SK-N-SH treated with all-trans-retinoic acid at 6 μM for 48 hours (cell line): ENCODE measurements around the gene PITPNC1.
"Not testable (repeated sequence)": the region's sequence is repeated elsewhere in the genome, so short reads cannot be mapped to it uniquely, and the experiment has no call there.

ENCODE experiments used
- ATAC-seq: fragments of 200-7000 bp; cut with Tn5 transposase; 3 replicates; pipeline ENCODE4 v1.9.1; 2020; ENCODE audit warnings: mild to moderate bottlenecking, moderate library complexity
- ARNTL ChIP-seq: fragments of 450-650 bp; formaldehyde crosslinking; IDR thresholded peaks from 2 replicates; pipeline ENCODE4 v1.5.0; 2020; ENCODE audit warnings: low read depth, mild to moderate bottlenecking, moderate library complexity, borderline replicate concordance
- BACH2 ChIP-seq: fragments of 250-450 bp; sonication (Bioruptor Pico); IDR thresholded peaks from 2 replicates; pipeline ENCODE4 v1.9.0; 2021; ENCODE audit warnings: mild to moderate bottlenecking, borderline replicate concordance
- CREB5 ChIP-seq: fragments of 250-450 bp; sonication (Bioruptor Pico); IDR thresholded peaks from 2 replicates; pipeline ENCODE4 v1.5.1; 2020; ENCODE audit warnings: low read depth, mild to moderate bottlenecking, moderate library complexity
- CSRNP3 ChIP-seq: fragments of 250-450 bp; sonication (Bioruptor Pico); IDR thresholded peaks from 2 replicates; pipeline ENCODE4 v1.5.1; 2021; ENCODE audit warnings: mild to moderate bottlenecking, moderate library complexity
- ESRRG ChIP-seq: fragments of 250-450 bp; sonication (Bioruptor Pico); IDR thresholded peaks from 2 replicates; pipeline ENCODE4 v1.6.1; 2021; ENCODE audit warnings: mild to moderate bottlenecking
- GLIS3 ChIP-seq: fragments of 250-450 bp; sonication (Bioruptor Pico); IDR thresholded peaks from 2 replicates; pipeline ENCODE4 v1.5.0; 2020; ENCODE audit warnings: mild to moderate bottlenecking, moderate library complexity
- ISL1 ChIP-seq: fragments of 250-450 bp; sonication (Bioruptor Pico); IDR thresholded peaks from 2 replicates; pipeline ENCODE4 v2.1.2; 2022; ENCODE audit warnings: mild to moderate bottlenecking, moderate library complexity
- PATZ1 ChIP-seq: fragments of 250-450 bp; sonication (Bioruptor Pico); IDR thresholded peaks from 2 replicates; pipeline ENCODE4 v1.8.0; 2020; ENCODE audit warnings: mild to moderate bottlenecking, moderate library complexity, borderline replicate concordance
- POU6F1 ChIP-seq: fragments of 250-450 bp; sonication (Bioruptor Pico); IDR thresholded peaks from 2 replicates; pipeline ENCODE4 v1.8.0; 2021; ENCODE audit warnings: low read depth, mild to moderate bottlenecking, moderate library complexity, borderline replicate concordance
- PPARA ChIP-seq: fragments of 250-450 bp; sonication (Bioruptor Pico); IDR thresholded peaks from 2 replicates; pipeline ENCODE4 v1.5.0; 2020; ENCODE audit warnings: mild to moderate bottlenecking, borderline replicate concordance
- SNAI2 ChIP-seq: fragments of 250-450 bp; sonication (Bioruptor Pico); IDR thresholded peaks from 2 replicates; pipeline ENCODE4 v1.5.0; 2020; ENCODE audit warnings: mild to moderate bottlenecking, moderate library complexity
- TCF4 ChIP-seq: fragments of 250-450 bp; sonication (Bioruptor Pico); IDR thresholded peaks from 2 replicates; pipeline ENCODE4 v1.8.0; 2021; ENCODE audit warnings: mild to moderate bottlenecking, moderate library complexity, borderline replicate concordance
- TOX ChIP-seq: fragments of 250-450 bp; sonication (Bioruptor Pico); IDR thresholded peaks from 2 replicates; pipeline ENCODE4 v1.8.0; 2021; ENCODE audit warnings: mild to moderate bottlenecking, moderate library complexity, borderline replicate concordance
- TSHZ2 ChIP-seq: fragments of 250-450 bp; sonication (Bioruptor Pico); IDR thresholded peaks from 2 replicates; pipeline ENCODE4 v1.5.0; 2020; ENCODE audit warnings: mild to moderate bottlenecking, moderate library complexity
- ZC3H10 ChIP-seq: fragments of 250-450 bp; sonication (Bioruptor Pico); IDR thresholded peaks from 2 replicates; pipeline ENCODE4 v1.5.1; 2021; ENCODE audit warnings: mild to moderate bottlenecking, moderate library complexity
- ZFP3 ChIP-seq: fragments of 250-450 bp; sonication (Bioruptor Pico); IDR thresholded peaks from 2 replicates; pipeline ENCODE4 v1.5.0; 2020; ENCODE audit warnings: mild to moderate bottlenecking, moderate library complexity
- ZFP30 ChIP-seq: fragments of 450-650 bp; formaldehyde crosslinking; IDR thresholded peaks from 2 replicates; pipeline ENCODE4 v1.5.0; 2022; ENCODE audit warnings: mild to moderate bottlenecking, moderate library complexity
- ZNF565 ChIP-seq: fragments of 450-650 bp; formaldehyde crosslinking; conservative IDR thresholded peaks from 2 replicates; pipeline ENCODE4 v1.5.0; 2020; ENCODE audit warnings: low read depth, mild to moderate bottlenecking, moderate library complexity
- ZNF70 ChIP-seq: fragments of 450-650 bp; formaldehyde crosslinking; IDR thresholded peaks from 2 replicates; pipeline ENCODE4 v1.5.0; 2020; ENCODE audit warnings: mild to moderate bottlenecking, moderate library complexity
- ZNF8 ChIP-seq: fragments of 450-650 bp; formaldehyde crosslinking; IDR thresholded peaks from 2 replicates; pipeline ENCODE4 v1.5.0; 2020; ENCODE audit warnings: mild to moderate bottlenecking, moderate library complexity

The PITPNC1 gene

GRCh38 chr17:67477687-67478086, 100.6 kb downstream of the PITPNC1 start:
- no peak for ATAC-seq
- TF ChIP-seq ESRRG (CRISPR knock-in tag) (no peak), CREB5 (CRISPR knock-in tag) (no peak), ZFP30 (CRISPR knock-in tag) (no peak), TSHZ2 (no peak), SNAI2 (no peak), BACH2 (CRISPR knock-in tag) (no peak), ZNF565 (CRISPR knock-in tag) (no peak), PPARA (no peak), ISL1 (CRISPR knock-in tag) (no peak), CSRNP3 (CRISPR knock-in tag) (no peak), ZFP3 (no peak)
- TF ChIP-seq, all 23 proteins: peak for 0

GRCh38 chr17:67478401-67479041, 101.4 kb downstream of the PITPNC1 start:
- no peak for ATAC-seq
- TF ChIP-seq ZFP30 (CRISPR knock-in tag) (no peak), ARNTL (CRISPR knock-in tag) (no peak), PATZ1 (CRISPR knock-in tag) (no peak), TOX (CRISPR knock-in tag) (no peak), TCF4 (CRISPR knock-in tag) (no peak), ESRRG (CRISPR knock-in tag) (no peak)

- ATAC-seq: no peak
- TF ChIP-seq TCF4 (CRISPR knock-in tag): no peak
- no peak for TF ChIP-seq SNAI2
- TF ChIP-seq ZNF8 (CRISPR knock-in tag): no peak
- TF ChIP-seq BACH2 (CRISPR knock-in tag): no peak
- TF ChIP-seq ZNF70 (CRISPR knock-in tag): no peak
Observed at GRCh38 chr17:67479148-67479547, 102.1 kb downstream of the PITPNC1 start.

- not testable (repeated sequence) for ATAC-seq
Observed at GRCh38 chr17:67480959-67481358, 103.9 kb downstream of the PITPNC1 start.

- ATAC-seq: no peak
- no peak for TF ChIP-seq POU6F1 (CRISPR knock-in tag)
- no peak for TF ChIP-seq ZFP30 (CRISPR knock-in tag)
- no peak for TF ChIP-seq BACH2 (CRISPR knock-in tag)
- TF ChIP-seq ISL1 (CRISPR knock-in tag): no peak
- no peak for TF ChIP-seq ZC3H10 (CRISPR knock-in tag)
- TF ChIP-seq ZNF565 (CRISPR knock-in tag): no peak
- no peak for TF ChIP-seq ZNF8 (CRISPR knock-in tag)
- no peak for TF ChIP-seq CSRNP3 (CRISPR knock-in tag)
- no peak for TF ChIP-seq CREB5 (CRISPR knock-in tag)
- TF ChIP-seq GLIS3 (CRISPR knock-in tag): no peak
- TF ChIP-seq, all 23 proteins: peak for 0
Observed at GRCh38 chr17:67481808-67482207, 104.7 kb downstream of the PITPNC1 start.
